PC-3 (cell line): ENCODE data around the gene PAM16. TPM values are rescaled to one million over a fixed set of nuclear protein-coding genes. Genes with fewer than 3 reads are reported as not detected.

Source experiments
- ATAC-seq: fragments of 200-7000 bp; cut with Tn5 transposase; 2 replicates; pipeline ENCODE4 v1.9.1; 2020; ENCODE audit warnings: mild to moderate bottlenecking, moderate library complexity
- BruUV-seq: library from RNA; stranded (reverse); fragments of 400-500 nt; replicated peaks from 2 replicates; lab custom pipeline; 2021; lab: Mats Ljungman, UMichigan
- CTCF ChIA-PET: fragments of 300-600 bp; sonication (Branson Sonifier 250); formaldehyde crosslinking; loops from one replicate; lab custom pipeline; 2022; ENCODE audit warnings: antibody characterized with exemption; lab: Charles Lee
- POLR2A ChIA-PET: fragments of 300-600 bp; sonication (Branson Sonifier 250); formaldehyde crosslinking; loops from one replicate; lab custom pipeline; 2022; ENCODE audit warnings: antibody characterized with exemption; ENCODE audit not compliant: unreplicated experiment; lab: Charles Lee
- DNase-seq: peaks from one replicate; pipeline ENCODE4 v3.0.0-alpha.2; 2015
- H2AFZ ChIP-seq: fragments of 300-600 bp; sonication (generic); 2 replicates; pipeline ENCODE4 v1.6.0; 2016; ENCODE audit warnings: antibody characterized with exemption, low read length
- H3F3A ChIP-seq: fragments of 300-600 bp; sonication (generic); one replicate; pipeline ENCODE4 v1.6.0; 2017; ENCODE audit warnings: antibody characterized with exemption, low read length, control low read depth, mild to moderate bottlenecking; ENCODE audit not compliant: unreplicated experiment
- H3K27ac ChIP-seq: fragments of 300-600 bp; sonication (generic); 2 replicates; pipeline ENCODE4 v1.5.1; 2016; ENCODE audit warnings: mild to moderate bottlenecking, low read length
- H3K27me3 ChIP-seq: fragments of 300-600 bp; sonication (generic); 2 replicates; pipeline ENCODE4 v1.6.1; 2016; ENCODE audit warnings: low read length, mixed read lengths
- H3K36me3 ChIP-seq: fragments of 300-600 bp; sonication (generic); 2 replicates; pipeline ENCODE4 v1.6.1; 2016; ENCODE audit warnings: low read depth, mixed run types, low read length, mixed read lengths
- H3K4me1 ChIP-seq: fragments of 300-600 bp; sonication (generic); 2 replicates; pipeline ENCODE4 v1.5.1; 2016; ENCODE audit warnings: low read length; ENCODE audit not compliant: insufficient read depth
- H3K4me2 ChIP-seq: fragments of 300-600 bp; sonication (generic); 2 replicates; pipeline ENCODE4 v1.6.0; 2016; ENCODE audit warnings: low read length
- H3K4me3 ChIP-seq: fragments of 300-600 bp; sonication (generic); 2 replicates; pipeline ENCODE4 v1.5.1; 2016; ENCODE audit warnings: mild to moderate bottlenecking, low read length, mixed read lengths
- H3K79me2 ChIP-seq: fragments of 300-600 bp; sonication (generic); 2 replicates; pipeline ENCODE4 v1.6.1; 2017; ENCODE audit warnings: low read length, mixed read lengths
- H3K9ac ChIP-seq: fragments of 300-600 bp; sonication (generic); 2 replicates; pipeline ENCODE4 v1.6.0; 2016; ENCODE audit warnings: mild to moderate bottlenecking, low read length
- H3K9me2 ChIP-seq: fragments of 300-600 bp; sonication (generic); replicated peaks from 2 replicates; pipeline ENCODE4 v1.6.1; 2016; ENCODE audit warnings: mixed run types, low read length, mixed read lengths
- H3K9me3 ChIP-seq: fragments of 300-600 bp; sonication (generic); 2 replicates; pipeline ENCODE4 v1.6.1; 2016; ENCODE audit warnings: low read length, mixed read lengths
- H4K20me1 ChIP-seq: fragments of 300-600 bp; sonication (generic); 2 replicates; pipeline ENCODE4 v1.6.1; 2016; ENCODE audit warnings: low read length, mixed read lengths
- EZH2 ChIP-seq: fragments of 300-600 bp; sonication (generic); IDR thresholded peaks from one replicate; pipeline ENCODE4 v1.6.1; 2017; ENCODE audit warnings: antibody characterized with exemption, mild to moderate bottlenecking, low read length; ENCODE audit not compliant: unreplicated experiment
- EZH2phosphoT487 ChIP-seq: fragments of 300-600 bp; sonication (generic); IDR thresholded peaks from 2 replicates; pipeline ENCODE4 v1.6.1; 2018; ENCODE audit warnings: mild to moderate bottlenecking, antibody characterized with exemption, low read length, borderline replicate concordance
- intact Hi-C: fragments of 100-400 bp; cut with micrococcal nuclease; formaldehyde crosslinking; loops from 2 replicates; pipeline ENCODE4 v1.9.0; 2023
- total RNA-seq: library from RNA; depleted of rRNA; stranded (reverse); fragments of >200 nt; gene quantifications from 2 replicates; pipeline ENCODE4 v1.2.3, GENCODE V29; 2014
- TF ChIP-seq, protein P1 (sequence below): fragments of 300-600 bp; sonication (generic); conservative IDR thresholded peaks from 2 replicates; pipeline ENCODE4 v1.5.1; 2017; ENCODE audit warnings: antibody characterized with exemption, low read depth, mild to moderate bottlenecking, low read length

Gene PAM16
- total RNA-seq, 1 experiment from 2014 or later = 95.5 TPM

DNA sequence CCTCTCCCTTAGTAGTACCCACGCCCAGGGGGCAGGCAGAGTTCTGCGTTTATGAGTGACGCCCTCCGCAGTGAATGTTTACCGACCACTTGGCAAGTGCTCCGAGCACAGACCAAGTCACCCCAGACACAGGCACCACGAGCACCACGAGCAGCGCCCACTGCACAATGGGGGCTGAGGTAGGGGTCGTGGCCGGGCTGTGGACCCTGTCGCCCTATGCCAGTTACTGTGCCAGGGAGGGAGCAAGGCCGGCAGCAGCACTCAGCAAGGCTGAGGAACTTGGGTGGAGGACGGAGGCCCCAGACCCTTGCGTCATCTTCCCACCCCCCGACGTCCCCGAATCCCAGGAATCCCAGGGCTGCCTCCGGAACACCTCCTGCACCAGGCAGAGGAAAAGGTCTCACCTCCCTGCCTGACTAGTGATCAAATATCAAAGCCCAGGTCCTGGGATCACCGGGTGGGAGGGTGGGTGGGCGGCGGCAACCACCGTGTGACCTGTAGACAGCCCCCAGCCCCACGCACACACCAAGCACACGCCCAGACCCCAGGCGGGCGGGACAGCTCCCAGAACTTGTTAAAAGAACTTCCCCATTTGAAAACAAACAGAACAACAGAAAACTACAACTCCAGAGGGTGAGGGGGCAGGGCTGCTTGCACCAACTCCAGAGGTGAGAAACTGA is 25.9 kb upstream of the PAM16 start:
- BruUV-seq = no TSS peak
- Histone ChIP-seq H3K9me2 (no peaks in the 10 kb centered on the region), H2AFZ (no peak overlapping the region), H3F3A (no peaks in the 10 kb centered on the region), H3K79me2 (peaks cover 19% of the 10 kb centered on the region), H3K9me3 (no peaks in the 10 kb centered on the region), H3K9ac (no peak overlapping the region), H3K27ac (no peak overlapping the region), H3K4me1 (peaks cover 47% of the 10 kb centered on the region), H3K4me2 (0 out of 2 replicates have a peak overlapping the region, but pooled peaks have one; percentile 64), H3K36me3 (no peaks in the 10 kb centered on the region), H3K4me3 (no peak overlapping the region), H4K20me1 (peaks cover 9% of the 10 kb centered on the region; the same call in 1 of the 2 replicates), H3K27me3 (no peaks in the 10 kb centered on the region)
- no peak for ATAC-seq
- CTCF ChIA-PET = interaction anchor here (1.0 kb wide), 1 partner anchor 26 kb away, joined by 3 read pairs; no protein-coding TSS in a partner anchor
- intact Hi-C loops = no loop called here
- DNase-seq = no peak
- POLR2A ChIA-PET = no interaction called here
- TF ChIP-seq, protein P1, sequence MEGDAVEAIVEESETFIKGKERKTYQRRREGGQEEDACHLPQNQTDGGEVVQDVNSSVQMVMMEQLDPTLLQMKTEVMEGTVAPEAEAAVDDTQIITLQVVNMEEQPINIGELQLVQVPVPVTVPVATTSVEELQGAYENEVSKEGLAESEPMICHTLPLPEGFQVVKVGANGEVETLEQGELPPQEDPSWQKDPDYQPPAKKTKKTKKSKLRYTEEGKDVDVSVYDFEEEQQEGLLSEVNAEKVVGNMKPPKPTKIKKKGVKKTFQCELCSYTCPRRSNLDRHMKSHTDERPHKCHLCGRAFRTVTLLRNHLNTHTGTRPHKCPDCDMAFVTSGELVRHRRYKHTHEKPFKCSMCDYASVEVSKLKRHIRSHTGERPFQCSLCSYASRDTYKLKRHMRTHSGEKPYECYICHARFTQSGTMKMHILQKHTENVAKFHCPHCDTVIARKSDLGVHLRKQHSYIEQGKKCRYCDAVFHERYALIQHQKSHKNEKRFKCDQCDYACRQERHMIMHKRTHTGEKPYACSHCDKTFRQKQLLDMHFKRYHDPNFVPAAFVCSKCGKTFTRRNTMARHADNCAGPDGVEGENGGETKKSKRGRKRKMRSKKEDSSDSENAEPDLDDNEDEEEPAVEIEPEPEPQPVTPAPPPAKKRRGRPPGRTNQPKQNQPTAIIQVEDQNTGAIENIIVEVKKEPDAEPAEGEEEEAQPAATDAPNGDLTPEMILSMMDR = no peak
- no peak for TF ChIP-seq EZH2phosphoT487
- no peak for TF ChIP-seq EZH2

DNA sequence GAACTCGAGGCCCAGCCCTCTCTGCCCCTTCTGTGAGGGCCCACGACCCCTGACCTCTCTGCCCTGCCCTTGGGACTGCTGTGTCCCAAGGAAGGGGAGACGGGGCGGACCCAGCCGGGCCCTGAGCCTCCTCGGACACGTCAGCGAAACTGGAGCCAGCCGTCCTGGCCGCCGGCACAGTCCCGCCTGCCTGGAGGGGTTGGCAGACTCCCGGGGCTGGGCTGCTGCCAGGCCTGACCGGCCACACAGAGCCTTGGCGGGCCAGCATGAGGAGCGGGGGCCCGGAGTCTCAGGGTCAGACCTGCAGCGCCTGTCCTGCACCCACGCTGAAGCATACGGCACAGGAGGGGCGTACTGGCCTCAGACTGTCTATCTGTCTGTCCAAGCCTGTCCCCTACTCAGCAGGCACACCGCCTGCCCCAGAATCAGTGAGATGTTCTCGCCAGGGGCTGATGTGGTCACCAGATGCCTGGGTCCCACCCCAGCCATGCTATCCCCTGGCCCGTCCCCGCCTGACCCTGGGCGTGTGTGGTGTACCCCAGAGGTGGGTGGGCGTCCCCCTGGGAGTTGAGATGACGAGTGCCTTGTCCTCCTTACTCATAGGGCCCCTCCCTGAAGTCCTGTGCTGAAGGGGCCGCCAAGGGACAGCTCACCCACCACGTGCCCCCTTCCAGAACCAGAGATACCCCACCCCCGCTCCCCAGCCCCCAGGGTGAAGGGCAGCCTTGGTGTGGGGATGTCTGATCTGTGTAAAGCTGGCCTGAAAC is 25.2 kb upstream of the PAM16 start:
- peak; percentile 60 for DNase-seq
- H3K79me2 ChIP-seq = peaks cover 20% of the 10 kb centered on the region
- H3K4me1 ChIP-seq = peaks cover 50% of the 10 kb centered on the region
- TF ChIP-seq, protein P1 = no peak
- no peak for TF ChIP-seq EZH2phosphoT487
- TF ChIP-seq EZH2 = no peak
- no peaks in the 10 kb centered on the region for H3K36me3 ChIP-seq
- H3K9ac ChIP-seq = no peak overlapping the region
- peak overlapping the region; percentile 39; the same call in 1 of the 2 replicates for H3K27ac ChIP-seq
- H3K4me2 ChIP-seq = peak overlapping the region; percentile 64
- no peak overlapping the region for H2AFZ ChIP-seq
- H3K4me3 ChIP-seq = no peak overlapping the region
- H4K20me1 ChIP-seq = peaks cover 9% of the 10 kb centered on the region; the same call in 1 of the 2 replicates
- intact Hi-C loops = no loop called here
- BruUV-seq = no TSS peak
- no peaks in the 10 kb centered on the region for H3K9me2 ChIP-seq
- no peaks in the 10 kb centered on the region for H3K9me3 ChIP-seq
- CTCF ChIA-PET = no interaction called here
- H3F3A ChIP-seq = no peaks in the 10 kb centered on the region
- no peaks in the 10 kb centered on the region for H3K27me3 ChIP-seq
- POLR2A ChIA-PET = no interaction called here
- peak; percentile 33 for ATAC-seq
